Neural progenitor cell (in vitro differentiated cells): ENCODE results near the gene RFX3. TPM values are rescaled to one million over a fixed set of nuclear protein-coding genes. Genes with fewer than 3 reads are reported as not detected.

ENCODE experiments used
- DNase-seq: peaks from one replicate; pipeline ENCODE4 v3.0.0-alpha.2; 2016; ENCODE audit warnings: low spot score
- H2AFZ ChIP-seq: fragments of 200-600 bp; sonication (generic); replicated peaks from 2 replicates; pipeline ENCODE4 v1.6.1; 2016; ENCODE audit warnings: antibody characterized with exemption
- H3F3A ChIP-seq: fragments of 200-600 bp; sonication (generic); 2 replicates; pipeline ENCODE4 v1.6.1; 2016; ENCODE audit warnings: antibody characterized with exemption, low read depth
- H3K27ac ChIP-seq: fragments of 200-600 bp; sonication (generic); 2 replicates; pipeline ENCODE4 v1.5.1; 2016; ENCODE audit warnings: mild to moderate bottlenecking
- H3K27me3 ChIP-seq: fragments of 200-600 bp; sonication (generic); 2 replicates; pipeline ENCODE4 v1.6.1; 2016; ENCODE audit warnings: mild to moderate bottlenecking, moderate library complexity
- H3K36me3 ChIP-seq: fragments of 200-600 bp; sonication (generic); 2 replicates; pipeline ENCODE4 v1.5.1; 2016
- H3K4me1 ChIP-seq: fragments of 200-600 bp; sonication (generic); 2 replicates; pipeline ENCODE4 v1.6.1; 2016; ENCODE audit warnings: mixed run types
- H3K4me2 ChIP-seq: fragments of 200-600 bp; sonication (generic); 2 replicates; pipeline ENCODE4 v1.6.1; 2016
- H3K4me3 ChIP-seq: fragments of 200-600 bp; sonication (generic); 2 replicates; pipeline ENCODE4 v1.5.1; 2016
- H3K79me2 ChIP-seq: fragments of 200-600 bp; sonication (generic); 2 replicates; pipeline ENCODE4 v1.6.1; 2016; ENCODE audit warnings: low read depth
- H3K9ac ChIP-seq: fragments of 200-600 bp; sonication (generic); 2 replicates; pipeline ENCODE4 v1.6.1; 2016
- H3K9me3 ChIP-seq: fragments of 200-600 bp; sonication (generic); 2 replicates; pipeline ENCODE4 v1.5.1; 2016; ENCODE audit warnings: low read depth
- H4K20me1 ChIP-seq: fragments of 200-600 bp; sonication (generic); 2 replicates; pipeline ENCODE4 v1.6.1; 2016; ENCODE audit warnings: low read depth
- H3K27ac Mint-ChIP-seq: 3 replicates; pipeline ENCODE4 v1.8.0; 2021; ENCODE audit warnings: mixed read lengths
- H3K27me3 Mint-ChIP-seq: 2 replicates; pipeline ENCODE4 v1.8.0; 2022; ENCODE audit warnings: low read depth, mild to moderate bottlenecking, inconsistent platforms, moderate library complexity, mixed read lengths; ENCODE audit not compliant: insufficient read depth
- H3K36me3 Mint-ChIP-seq: 3 replicates; pipeline ENCODE4 v1.8.0; 2021; ENCODE audit warnings: mixed read lengths
- H3K4me1 Mint-ChIP-seq: 3 replicates; pipeline ENCODE4 v1.8.0; 2021; ENCODE audit warnings: mixed read lengths
- H3K4me3 Mint-ChIP-seq: 3 replicates; pipeline ENCODE4 v1.8.0; 2021; ENCODE audit warnings: mild to moderate bottlenecking, moderate library complexity, mixed read lengths
- H3K9me3 Mint-ChIP-seq: 3 replicates; pipeline ENCODE4 v1.8.0; 2020; ENCODE audit warnings: mixed read lengths
- CTCF ChIP-seq: fragments of 200-600 bp; sonication (generic); IDR thresholded peaks from 2 replicates; pipeline ENCODE4 v1.5.1; 2017; ENCODE audit warnings: antibody characterized with exemption, mild to moderate bottlenecking
- EZH2 ChIP-seq: fragments of 200-600 bp; sonication (generic); IDR thresholded peaks from 2 replicates; pipeline ENCODE4 v1.6.1; 2017; ENCODE audit warnings: antibody characterized with exemption, mild to moderate bottlenecking, moderate library complexity
- EZH2phosphoT487 ChIP-seq: fragments of 200-600 bp; sonication (generic); IDR thresholded peaks from 2 replicates; pipeline ENCODE4 v1.6.1; 2017; ENCODE audit warnings: antibody characterized with exemption
- total RNA-seq: library from RNA; depleted of rRNA; stranded (reverse); fragments of >200 nt; gene quantifications from 2 replicates; pipeline ENCODE4 v1.2.3, GENCODE V29; 2015; ENCODE audit warnings: low replicate concordance

Gene RFX3
- total RNA-seq, 1 donor from 2014 or later: 39.6 TPM

- Histone ChIP-seq H3K4me2 (no peak overlapping the region), H3K27me3 (no peaks in the 10 kb centered on the region), H3F3A (peaks cover 18% of the 10 kb centered on the region), H4K20me1 (peaks cover 13% of the 10 kb centered on the region), H3K4me3 (no peak overlapping the region), H3K79me2 (peaks cover 59% of the 10 kb centered on the region), H3K27ac (peak overlapping the region; percentile 47), H3K9me3 (peaks cover 3% of the 10 kb centered on the region), H3K9ac (no peak overlapping the region), H3K36me3 (peaks cover 7% of the 10 kb centered on the region), H3K4me1 (peaks cover 32% of the 10 kb centered on the region), H2AFZ (no peak overlapping the region)
- Mint-ChIP-seq H3K27me3 (no peaks in the 10 kb centered on the region), H3K4me3 (peak overlapping the region; percentile 62), H3K36me3 (peaks cover 40% of the 10 kb centered on the region), H3K4me1 (peaks cover 61% of the 10 kb centered on the region), H3K27ac (peak overlapping the region; percentile 40), H3K9me3 (peaks cover 25% of the 10 kb centered on the region)
- no peak for DNase-seq
- no peak for TF ChIP-seq EZH2phosphoT487
- TF ChIP-seq EZH2: no peak
- TF ChIP-seq CTCF: no peak
Observed at GRCh38 chr9:3474821-3475220, 51.0 kb downstream of the RFX3 start.

- peak overlapping the region; percentile 21 for H3K27ac ChIP-seq
- H3K9me3 ChIP-seq: peaks cover 3% of the 10 kb centered on the region
- H3K79me2 ChIP-seq: peaks cover 71% of the 10 kb centered on the region
- TF ChIP-seq EZH2 (no peak), EZH2phosphoT487 (no peak), CTCF (no peak)
- H3K4me1 ChIP-seq: peaks cover 26% of the 10 kb centered on the region
- H3K27me3 Mint-ChIP-seq: no peaks in the 10 kb centered on the region
- no peak overlapping the region for H3K4me3 Mint-ChIP-seq
- peaks cover 14% of the 10 kb centered on the region for H3K9me3 Mint-ChIP-seq
- H3K9ac ChIP-seq: no peak overlapping the region
- peaks cover 63% of the 10 kb centered on the region for H3K4me1 Mint-ChIP-seq
- H3K36me3 Mint-ChIP-seq: peaks cover 28% of the 10 kb centered on the region
- DNase-seq: no peak
- no peaks in the 10 kb centered on the region for H3K27me3 ChIP-seq
- no peak overlapping the region for H2AFZ ChIP-seq
- H3K4me3 ChIP-seq: no peak overlapping the region
- peak overlapping the region; percentile 35 for H3K27ac Mint-ChIP-seq
- H3K36me3 ChIP-seq: peaks cover 7% of the 10 kb centered on the region
- H3K4me2 ChIP-seq: no peak overlapping the region
- H4K20me1 ChIP-seq: peaks cover under 1% of the 10 kb centered on the region
- H3F3A ChIP-seq: peaks cover 5% of the 10 kb centered on the region
Observed at GRCh38 chr9:3473405-3473804, 52.4 kb downstream of the RFX3 start.

- Histone ChIP-seq H3K9me3 (no peaks in the 10 kb centered on the region), H3K79me2 (peaks cover 73% of the 10 kb centered on the region), H2AFZ (no peak overlapping the region), H3K27me3 (no peaks in the 10 kb centered on the region), H3K27ac (no peak overlapping the region), H3K4me1 (peaks cover 32% of the 10 kb centered on the region), H3K4me3 (no peak overlapping the region), H3K9ac (no peak overlapping the region), H4K20me1 (peaks cover 13% of the 10 kb centered on the region), H3K36me3 (no peaks in the 10 kb centered on the region), H3K4me2 (no peak overlapping the region), H3F3A (peaks cover 8% of the 10 kb centered on the region)
- no peak overlapping the region for H3K4me3 Mint-ChIP-seq
- peaks cover 4% of the 10 kb centered on the region for H3K9me3 Mint-ChIP-seq
- TF ChIP-seq EZH2 (no peak), EZH2phosphoT487 (no peak), CTCF (no peak)
- H3K27ac Mint-ChIP-seq: no peak overlapping the region
- H3K4me1 Mint-ChIP-seq: peaks cover 73% of the 10 kb centered on the region
- no peaks in the 10 kb centered on the region for H3K27me3 Mint-ChIP-seq
- H3K36me3 Mint-ChIP-seq: peaks cover 15% of the 10 kb centered on the region
- no peak for DNase-seq
Observed at GRCh38 chr9:3471883-3472282, 53.9 kb downstream of the RFX3 start.
